ENCODE results near the gene RAD23B. TPM values are rescaled to one million over a fixed set of nuclear protein-coding genes. Genes with fewer than 3 reads are reported as not detected.
"Not testable (repeated sequence)": the region's sequence is repeated elsewhere in the genome, so short reads cannot be mapped to it uniquely, and the experiment has no call there.

Gene RAD23B
- polyA plus RNA-seq, 3 donors, result 21.6 to 50.0 (median 24.7) TPM

GRCh38 chr9:107258919-107259318 is 24.2 kb upstream of the RAD23B start:
- Histone ChIP-seq H4K20me1 (ENCODE audit: insufficient read depth, low read length) (no peaks in the 10 kb centered on the region), H3K4me1 (ENCODE audit: control insufficient read depth in 1 of 2, insufficient read depth in 2 of 2, low read length in 2 of 2) (no peaks in the 10 kb centered on the region), H3K36me3 (replicated peaks in 1 of 2; ENCODE audit: control insufficient read depth in 1 of 2, insufficient read depth in 2 of 2, low read length in 2 of 2) (no peaks in the 10 kb centered on the region), H3K4me2 (replicated peaks; ENCODE audit: extremely low read depth, low read length, poor library complexity, severe bottlenecking) (no peak overlapping the region), H3K9me3 (replicated peaks in 1 of 2; ENCODE audit: control insufficient read depth in 1 of 2, insufficient read depth in 1 of 2, low read length in 2 of 2) (no peaks in the 10 kb centered on the region), H3K27ac (ENCODE audit: low read depth in 1 of 2, low read length in 2 of 2) (no peak overlapping the region), H3K9ac (ENCODE audit: insufficient read depth, low read length, poor library complexity, severe bottlenecking) (no peak overlapping the region), H2AFZ (ENCODE audit: insufficient read depth, low read depth, low read length, poor library complexity, severe bottlenecking) (no peak overlapping the region), H3K27me3 (ENCODE audit: control insufficient read depth in 2 of 2, insufficient read depth in 2 of 2, low read length in 2 of 2) (no peaks in the 10 kb centered on the region), H3K4me3 (replicated peaks in 1 of 3; ENCODE audit: low read depth in 2 of 3, low read length in 3 of 3) (no peak overlapping the region), H3K79me2 (ENCODE audit: insufficient read depth, low read length) (no peaks in the 10 kb centered on the region)
- WGBS (ENCODE audit: insufficient coverage), result no CpG with 5 or more reads among the region's 3 CpGs
- Mint-ChIP-seq H3K27me3 (ENCODE audit: low read depth in 3 of 3) (peaks cover 3 to 4% (median 3%) of the 10 kb centered on the region in 3 donors), H3K4me3 (no peak overlapping the region), H3K4me1 (peaks cover 3% of the 10 kb centered on the region), H3K9me3 (peaks cover 0 to 3% (median 0%) of the 10 kb centered on the region in 7 donors), H3K36me3 (no peaks in the 10 kb centered on the region), H3K27ac (no peak overlapping the region)
- DNase-seq, result no peak
- TF ChIP-seq CTCF (IDR thresholded peaks at IDR 0.05), result no peak
- intact Hi-C loops (cut with micrococcal nuclease), result no loop called here

- H3K27ac ChIP-seq (ENCODE audit: low read depth in 1 of 2, low read length in 2 of 2); H3K9me3 ChIP-seq (replicated peaks in 1 of 2; ENCODE audit: control insufficient read depth in 1 of 2, insufficient read depth in 1 of 2, low read length in 2 of 2); H3K27ac Mint-ChIP-seq; H3K36me3 ChIP-seq (replicated peaks in 1 of 2; ENCODE audit: control insufficient read depth in 1 of 2, insufficient read depth in 2 of 2, low read length in 2 of 2); H3K27me3 Mint-ChIP-seq (ENCODE audit: low read depth in 3 of 3); H3K4me1 Mint-ChIP-seq; H3K27me3 ChIP-seq (ENCODE audit: control insufficient read depth in 2 of 2, insufficient read depth in 2 of 2, low read length in 2 of 2); H3K4me1 ChIP-seq (ENCODE audit: control insufficient read depth in 1 of 2, insufficient read depth in 2 of 2, low read length in 2 of 2); H3K9ac ChIP-seq (ENCODE audit: insufficient read depth, low read length, poor library complexity, severe bottlenecking); H4K20me1 ChIP-seq (ENCODE audit: insufficient read depth, low read length); DNase-seq; H3K36me3 Mint-ChIP-seq; H3K4me3 Mint-ChIP-seq; intact Hi-C loops (cut with micrococcal nuclease); H3K79me2 ChIP-seq (ENCODE audit: insufficient read depth, low read length); H3K9me3 Mint-ChIP-seq; H3K4me2 ChIP-seq (replicated peaks; ENCODE audit: extremely low read depth, low read length, poor library complexity, severe bottlenecking); H2AFZ ChIP-seq (ENCODE audit: insufficient read depth, low read depth, low read length, poor library complexity, severe bottlenecking); H3K4me3 ChIP-seq (replicated peaks in 1 of 3; ENCODE audit: low read depth in 2 of 3, low read length in 3 of 3): not testable (repeated sequence)
- 96% methylated on average over 6 of the region's 13 CpGs for WGBS (ENCODE audit: insufficient coverage)
Observed at GRCh38 chr9:107259751-107260313, 23.2 kb upstream of the RAD23B start.

All from CD14-positive monocyte (primary cell).